Activated naive CD8-positive, alpha-beta T cell treated with anti-CD3 and anti-CD28 coated beads, Interleukin-2, amount 50 U/mL, for 24 hours (primary cell): ENCODE measurements around the gene GMFB.
A peak's percentile ranks its signal among the peaks of the same experiment; 100 is the strongest.
"Not testable (repeated sequence)": the region's sequence is repeated elsewhere in the genome, so short reads cannot be mapped to it uniquely, and the experiment has no call there.

Source experiments
- ATAC-seq: fragments of 150-1000 bp; cut with Tn5 transposase; one replicate; pipeline ENCODE4 v1.10.0; 2021
- DNase-seq: peaks from one replicate; pipeline ENCODE4 v3.0.0; 2021
- H3K27ac Mint-ChIP-seq: one replicate; pipeline ENCODE4 v1.8.0; 2021; ENCODE audit warnings: mild to moderate bottlenecking, mixed read lengths
- H3K27me3 Mint-ChIP-seq: one replicate; pipeline ENCODE4 v1.8.0; 2021; ENCODE audit warnings: mixed read lengths
- H3K36me3 Mint-ChIP-seq: one replicate; pipeline ENCODE4 v1.8.0; 2021; ENCODE audit warnings: low read depth, mixed read lengths
- H3K4me1 Mint-ChIP-seq: one replicate; pipeline ENCODE4 v1.8.0; 2021; ENCODE audit warnings: mixed read lengths
- H3K4me3 Mint-ChIP-seq: one replicate; pipeline ENCODE4 v1.8.0; 2021; ENCODE audit warnings: mild to moderate bottlenecking, moderate library complexity, mixed read lengths
- H3K9me3 Mint-ChIP-seq: one replicate; pipeline ENCODE4 v1.8.0; 2021; ENCODE audit warnings: mixed read lengths

Gene GMFB

DNA sequence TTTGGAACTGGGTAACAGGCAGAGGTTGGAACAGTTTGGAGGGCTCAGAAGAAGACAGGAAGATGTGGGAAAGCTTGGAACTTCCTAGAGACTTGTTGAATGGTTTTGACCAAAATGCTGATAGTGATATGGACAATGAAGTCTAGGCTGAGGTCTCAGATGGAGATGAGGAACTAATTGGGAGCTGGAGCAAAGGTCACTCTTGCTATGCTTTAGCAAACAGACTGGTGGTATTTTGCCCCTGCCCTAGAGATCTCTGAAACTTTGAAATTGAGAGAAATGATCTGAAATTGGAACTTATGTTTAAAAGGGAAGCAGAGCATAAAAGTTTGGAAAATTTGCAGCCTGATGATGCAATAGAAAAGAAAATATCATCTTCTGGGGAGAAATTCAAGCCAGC lies 30.2 kb downstream of the GMFB start:
- not testable (repeated sequence) for ATAC-seq, H3K27ac Mint-ChIP-seq, H3K4me3 Mint-ChIP-seq, H3K36me3 Mint-ChIP-seq, H3K27me3 Mint-ChIP-seq, H3K9me3 Mint-ChIP-seq, DNase-seq
- H3K4me1 Mint-ChIP-seq = peaks cover 13% of the 10 kb centered on the region

DNA sequence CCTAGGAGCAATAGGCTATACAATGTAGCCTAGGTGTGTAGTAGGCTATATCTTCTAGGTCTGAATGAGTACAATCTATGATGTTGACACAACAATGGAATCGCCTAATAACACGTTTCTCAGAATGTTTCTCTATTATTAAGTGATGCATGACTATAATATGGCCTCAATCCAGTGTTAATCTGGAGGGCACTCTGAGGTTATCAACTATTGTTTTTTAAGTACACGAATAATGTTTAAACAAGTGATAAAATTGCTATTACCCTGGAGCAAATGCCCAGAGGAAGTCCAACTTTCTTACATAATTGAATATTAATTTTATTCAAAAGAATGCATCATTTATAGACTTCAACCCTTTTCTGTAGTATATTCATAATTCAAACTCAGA lies 31.2 kb downstream of the GMFB start:
- peaks cover 6% of the 10 kb centered on the region for H3K9me3 Mint-ChIP-seq
- DNase-seq (no peak), ATAC-seq (no peak)
- H3K36me3 Mint-ChIP-seq = peaks cover 7% of the 10 kb centered on the region
- H3K27ac Mint-ChIP-seq = no peak overlapping the region
- H3K4me1 Mint-ChIP-seq = peaks cover 11% of the 10 kb centered on the region
- H3K27me3 Mint-ChIP-seq = no peaks in the 10 kb centered on the region
- no peak overlapping the region for H3K4me3 Mint-ChIP-seq

DNA sequence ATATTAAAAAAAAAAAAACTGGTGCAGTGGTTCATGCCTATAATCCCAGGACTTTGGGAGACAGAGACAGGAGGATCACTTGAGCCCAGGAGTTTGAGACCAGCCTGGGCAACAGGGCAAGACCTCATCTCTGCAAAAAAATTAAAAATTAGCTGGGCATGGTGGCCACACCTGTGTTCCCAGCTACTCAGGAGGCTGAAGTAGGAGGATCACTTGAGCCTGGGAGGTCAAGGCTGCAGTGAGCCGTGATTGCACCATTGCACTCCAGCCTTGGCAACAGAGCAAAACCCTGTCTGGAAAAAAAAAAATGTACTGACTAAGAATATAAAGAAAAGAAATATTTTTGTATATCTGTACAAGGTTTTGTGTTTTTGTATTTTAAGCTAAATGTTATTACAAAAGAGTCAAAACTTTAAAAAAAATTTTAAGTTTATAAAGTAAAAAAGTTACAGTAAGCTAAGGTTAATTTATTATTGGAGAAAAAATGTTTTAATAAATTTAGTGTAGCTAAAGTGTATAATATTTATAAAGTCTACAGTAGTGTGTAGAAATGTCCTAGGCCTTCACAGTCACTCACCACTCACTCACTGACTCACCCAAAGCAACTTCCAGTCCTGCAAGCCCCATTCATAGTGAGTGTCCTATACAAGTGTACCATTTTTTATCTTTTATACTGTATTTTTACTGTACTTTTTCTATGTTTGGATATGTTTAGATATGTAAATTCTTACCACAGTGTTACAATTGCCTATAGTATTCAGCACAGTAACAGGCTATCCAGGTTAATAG lies 31.8 kb downstream of the GMFB start:
- ATAC-seq, H3K9me3 Mint-ChIP-seq, H3K4me1 Mint-ChIP-seq, H3K27ac Mint-ChIP-seq, H3K4me3 Mint-ChIP-seq, H3K27me3 Mint-ChIP-seq, DNase-seq, H3K36me3 Mint-ChIP-seq: not testable (repeated sequence)

DNA sequence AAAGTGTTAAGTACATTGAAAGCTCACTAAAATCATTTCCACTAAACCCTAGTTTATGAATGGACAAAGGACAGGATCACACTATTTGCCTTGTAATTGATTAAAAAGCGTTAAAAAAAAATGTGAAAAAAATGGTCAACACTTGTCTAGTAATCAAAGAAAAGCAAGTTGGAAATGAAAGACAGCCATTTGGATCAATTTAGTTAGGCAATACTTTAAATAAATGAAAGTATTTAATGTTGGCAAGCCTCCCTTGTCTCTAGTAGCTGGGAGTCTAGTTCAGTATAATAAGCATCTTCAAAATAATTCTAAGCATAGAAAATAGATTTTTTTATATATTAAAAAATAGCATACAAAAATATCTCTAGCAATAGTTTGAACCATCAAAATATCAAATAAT lies 33.4 kb downstream of the GMFB start:
- ATAC-seq (no peak), DNase-seq (no peak)
- H3K27me3 Mint-ChIP-seq = no peaks in the 10 kb centered on the region
- H3K4me3 Mint-ChIP-seq = no peak overlapping the region
- H3K36me3 Mint-ChIP-seq = peaks cover 7% of the 10 kb centered on the region
- H3K4me1 Mint-ChIP-seq = peaks cover 7% of the 10 kb centered on the region
- no peak overlapping the region for H3K27ac Mint-ChIP-seq
- peaks cover 6% of the 10 kb centered on the region for H3K9me3 Mint-ChIP-seq

DNA sequence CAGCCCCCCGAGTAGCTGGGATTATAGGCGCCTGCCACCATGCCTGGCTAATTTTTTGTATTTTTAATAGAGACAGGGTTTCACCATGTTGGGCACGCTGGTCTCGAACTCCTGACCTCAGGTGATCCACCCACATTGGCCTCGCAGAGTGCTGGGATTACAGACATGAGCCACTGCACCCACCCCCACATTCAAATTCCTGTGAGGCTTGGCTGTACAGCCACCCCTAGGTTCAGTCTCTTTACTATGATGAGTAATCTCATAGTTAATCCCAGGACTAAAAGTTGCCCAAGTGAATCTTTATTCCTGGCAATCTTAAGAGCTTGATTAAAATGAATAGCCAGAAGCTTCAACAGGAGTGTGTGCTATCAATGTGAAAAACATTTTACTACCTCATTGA lies 34.8 kb downstream of the GMFB start:
- not testable (repeated sequence) for H3K4me3 Mint-ChIP-seq, H3K36me3 Mint-ChIP-seq, H3K27me3 Mint-ChIP-seq, H3K9me3 Mint-ChIP-seq, H3K27ac Mint-ChIP-seq, DNase-seq, ATAC-seq
- peaks cover 16% of the 10 kb centered on the region for H3K4me1 Mint-ChIP-seq

DNA sequence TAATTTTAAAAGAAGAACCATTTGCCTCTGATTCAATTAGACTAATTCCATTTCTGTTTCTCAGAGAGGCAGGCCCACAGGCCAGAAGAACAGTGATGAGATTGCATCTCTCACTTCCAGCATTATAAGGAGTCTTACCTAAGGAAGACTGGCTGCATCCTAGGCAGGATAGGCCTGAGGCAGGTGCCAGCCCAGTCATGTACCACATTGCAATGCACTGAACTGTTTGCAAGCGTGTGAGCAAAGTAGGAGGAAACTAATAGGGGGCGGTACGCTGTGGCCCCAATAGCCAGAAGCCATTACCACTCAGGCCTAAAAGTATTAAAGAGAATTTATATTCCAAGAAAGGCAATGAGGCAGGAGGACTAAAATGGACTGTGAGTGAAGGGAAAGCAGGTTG lies 35.5 kb downstream of the GMFB start:
- H3K4me3 Mint-ChIP-seq = no peak overlapping the region
- no peaks in the 10 kb centered on the region for H3K36me3 Mint-ChIP-seq
- H3K9me3 Mint-ChIP-seq = no peaks in the 10 kb centered on the region
- H3K4me1 Mint-ChIP-seq = peaks cover 24% of the 10 kb centered on the region
- DNase-seq (no peak), ATAC-seq (no peak)
- H3K27ac Mint-ChIP-seq = no peak overlapping the region
- H3K27me3 Mint-ChIP-seq = no peaks in the 10 kb centered on the region

DNA sequence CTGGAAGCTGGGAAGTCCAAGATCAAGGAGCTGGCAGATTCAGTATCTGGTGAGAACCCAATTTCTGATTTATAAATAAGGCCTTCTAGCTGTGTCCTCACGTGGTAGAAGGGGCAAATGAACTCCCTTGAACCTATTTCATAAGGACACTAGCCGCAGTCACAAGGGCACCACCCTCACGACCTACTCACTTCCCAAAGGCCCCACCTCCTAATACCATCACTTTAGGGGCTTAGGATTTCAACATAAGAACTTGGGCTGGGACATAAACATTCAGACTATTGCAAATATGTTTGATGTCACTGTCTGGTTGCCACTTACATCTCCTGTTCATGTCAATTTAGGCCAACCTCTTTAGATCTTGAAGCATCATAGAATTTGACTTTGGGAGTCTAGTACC lies 36.8 kb downstream of the GMFB start:
- H3K9me3 Mint-ChIP-seq = no peaks in the 10 kb centered on the region
- no peak overlapping the region for H3K27ac Mint-ChIP-seq
- H3K27me3 Mint-ChIP-seq = no peaks in the 10 kb centered on the region
- H3K4me3 Mint-ChIP-seq = no peak overlapping the region
- H3K4me1 Mint-ChIP-seq = peaks cover 34% of the 10 kb centered on the region
- DNase-seq (no peak), ATAC-seq (no peak)
- H3K36me3 Mint-ChIP-seq = no peaks in the 10 kb centered on the region

DNA sequence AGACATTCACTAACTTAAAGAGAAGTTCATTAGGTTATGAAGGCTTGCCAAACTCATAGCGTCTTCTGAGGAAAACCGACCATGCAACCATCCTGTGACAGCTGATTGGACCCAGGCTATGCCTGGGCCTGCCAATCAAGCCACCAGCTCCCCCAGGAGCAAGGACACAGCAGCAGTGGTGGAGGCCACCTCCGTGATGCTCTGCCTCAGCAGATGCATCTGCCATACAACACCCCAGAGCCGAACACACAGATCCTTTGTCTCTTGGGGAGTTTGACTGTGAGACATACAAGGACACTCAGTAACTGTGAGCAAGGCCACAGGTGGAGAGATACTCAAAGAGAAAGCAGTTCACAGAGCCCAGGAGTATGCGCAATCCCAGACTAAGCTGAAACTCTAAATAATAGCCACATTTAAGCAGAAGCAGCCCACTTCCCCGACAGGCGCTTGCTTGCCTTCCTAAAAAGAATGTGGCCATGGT lies 37.6 kb downstream of the GMFB start:
- H3K4me1 Mint-ChIP-seq = peaks cover 41% of the 10 kb centered on the region
- no peaks in the 10 kb centered on the region for H3K9me3 Mint-ChIP-seq
- DNase-seq = no peak
- H3K27me3 Mint-ChIP-seq = peaks cover under 1% of the 10 kb centered on the region
- H3K27ac Mint-ChIP-seq = peak overlapping the region; percentile 66
- no peak overlapping the region for H3K4me3 Mint-ChIP-seq
- no peaks in the 10 kb centered on the region for H3K36me3 Mint-ChIP-seq
- no peak for ATAC-seq

DNA sequence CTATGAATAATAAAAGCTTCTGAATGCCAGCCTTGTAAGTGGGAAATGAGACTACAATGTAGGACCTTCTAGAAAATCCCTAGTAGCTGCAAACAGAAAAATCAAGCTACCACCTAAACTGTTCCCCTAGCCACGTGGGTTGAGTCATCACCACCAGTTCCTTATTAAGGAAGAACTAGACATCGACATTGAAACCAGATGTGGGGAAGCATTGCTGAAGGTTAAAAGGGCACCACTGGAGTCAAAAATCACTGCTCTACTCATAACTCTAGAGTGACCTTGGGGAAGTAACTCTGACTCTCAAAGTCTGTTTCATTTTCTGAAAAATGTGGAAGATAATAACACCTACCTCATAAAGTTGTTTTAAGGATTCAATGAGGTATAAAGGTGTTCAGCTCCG lies 38.2 kb downstream of the GMFB start:
- H3K4me1 Mint-ChIP-seq = peaks cover 44% of the 10 kb centered on the region
- H3K4me3 Mint-ChIP-seq = no peak overlapping the region
- H3K9me3 Mint-ChIP-seq = no peaks in the 10 kb centered on the region
- H3K36me3 Mint-ChIP-seq = no peaks in the 10 kb centered on the region
- ATAC-seq = peak; percentile 68
- DNase-seq = no peak
- H3K27me3 Mint-ChIP-seq = peaks cover 2% of the 10 kb centered on the region
- peak overlapping the region; percentile 66 for H3K27ac Mint-ChIP-seq

DNA sequence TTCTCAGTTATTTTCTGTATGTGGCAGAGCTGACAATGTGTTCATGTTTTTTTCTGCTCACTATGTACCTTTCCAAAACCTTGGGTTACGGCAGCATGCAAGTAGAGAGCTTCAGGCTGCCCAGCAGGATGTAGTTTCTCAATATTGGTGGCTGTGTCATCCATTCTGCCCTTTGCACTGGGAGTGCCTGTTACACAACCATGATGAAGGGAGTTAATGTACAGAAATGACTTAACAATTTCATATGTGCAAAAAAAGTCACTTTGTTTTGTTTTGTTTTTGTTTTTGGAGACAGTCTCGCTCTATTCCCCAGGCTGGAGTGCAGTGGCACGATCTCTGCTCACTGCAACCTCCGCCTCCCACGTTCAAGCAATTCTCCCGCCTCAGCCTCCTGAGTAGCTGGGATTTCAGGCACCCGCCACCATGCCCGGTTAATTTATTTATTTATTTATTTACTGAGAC lies 41.5 kb downstream of the GMFB start:
- Mint-ChIP-seq H3K4me1 (peaks cover 45% of the 10 kb centered on the region), H3K9me3 (no peaks in the 10 kb centered on the region), H3K27me3 (peaks cover 2% of the 10 kb centered on the region), H3K27ac (no peak overlapping the region), H3K4me3 (no peak overlapping the region), H3K36me3 (no peaks in the 10 kb centered on the region)
- ATAC-seq (peak; percentile 57), DNase-seq (no peak)

DNA sequence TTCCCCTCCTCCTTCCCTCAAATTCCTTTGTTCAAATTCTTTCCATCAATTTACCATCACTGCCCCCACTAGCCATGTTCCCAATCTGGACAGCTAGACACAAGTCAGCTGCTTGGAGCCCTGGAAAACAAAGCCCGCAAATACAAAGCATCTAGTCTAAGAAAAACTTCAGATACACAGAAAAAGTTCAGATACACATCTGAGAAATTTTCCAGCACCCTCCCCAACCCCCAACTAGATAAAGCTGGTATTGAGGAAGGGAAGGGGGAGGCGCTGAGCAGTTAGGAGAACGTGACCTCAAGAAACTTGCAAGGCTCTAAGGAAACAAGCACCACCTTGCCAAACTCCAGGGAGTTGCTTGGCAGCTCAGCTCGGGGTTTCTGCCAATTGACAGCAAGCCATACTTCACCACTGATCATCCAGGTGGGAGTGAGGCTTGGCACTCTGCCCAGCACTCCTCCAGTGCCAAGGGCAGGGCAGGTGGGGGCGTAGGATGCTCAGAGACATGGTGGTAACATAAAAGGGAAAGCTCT lies 42.6 kb downstream of the GMFB start:
- ATAC-seq = no peak
- Mint-ChIP-seq H3K36me3 (peaks cover 2% of the 10 kb centered on the region), H3K27me3 (peaks cover 2% of the 10 kb centered on the region), H3K27ac (no peak overlapping the region), H3K4me3 (no peak overlapping the region), H3K4me1 (peaks cover 55% of the 10 kb centered on the region), H3K9me3 (no peaks in the 10 kb centered on the region)
- DNase-seq = no peak

DNA sequence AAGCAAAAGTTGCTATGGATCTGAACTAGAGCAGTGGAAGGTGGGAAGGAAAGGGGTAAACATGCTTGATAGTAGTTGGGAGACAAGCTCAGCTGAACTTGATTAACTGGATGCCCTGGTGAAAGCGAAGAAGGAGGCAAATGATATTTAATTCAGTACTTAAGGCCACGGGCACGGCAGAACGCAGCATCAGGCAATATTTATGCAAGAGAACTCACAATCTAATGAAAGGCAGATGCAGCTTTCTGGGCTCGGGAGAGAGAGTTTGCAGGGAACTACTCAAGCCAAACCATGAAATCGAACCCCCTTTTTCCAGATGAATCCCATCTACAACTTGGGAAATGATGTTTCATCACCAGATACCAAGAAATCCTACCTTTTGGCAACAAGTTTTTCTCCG lies 44.1 kb downstream of the GMFB start:
- Mint-ChIP-seq H3K27me3 (peaks cover 2% of the 10 kb centered on the region), H3K36me3 (peaks cover 11% of the 10 kb centered on the region), H3K27ac (no peak overlapping the region), H3K4me3 (no peak overlapping the region), H3K4me1 (peaks cover 50% of the 10 kb centered on the region), H3K9me3 (no peaks in the 10 kb centered on the region)
- DNase-seq (no peak), ATAC-seq (no peak)

DNA sequence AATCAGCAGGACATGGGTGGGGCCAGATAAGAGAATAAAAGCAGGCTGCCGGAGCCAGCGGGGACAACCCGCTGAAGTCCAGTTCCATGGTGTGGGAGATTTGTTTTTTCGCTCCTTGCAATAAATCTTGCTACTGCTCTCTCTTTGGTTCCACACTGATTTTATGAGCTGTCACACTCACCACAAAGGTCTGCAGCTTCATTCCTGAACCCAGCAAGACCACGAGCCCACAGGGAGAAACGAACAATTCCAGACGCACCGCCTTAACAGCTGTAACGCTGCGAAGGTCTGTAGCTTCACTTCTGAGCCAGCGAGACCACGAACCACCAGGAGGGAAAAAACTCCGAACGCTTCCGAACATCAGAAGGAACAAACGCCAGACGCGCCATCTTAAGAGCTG lies 44.8 kb downstream of the GMFB start:
- Mint-ChIP-seq H3K4me1 (peaks cover 55% of the 10 kb centered on the region), H3K4me3 (no peak overlapping the region), H3K9me3 (no peaks in the 10 kb centered on the region), H3K27ac (no peak overlapping the region), H3K27me3 (peaks cover 2% of the 10 kb centered on the region), H3K36me3 (peaks cover 15% of the 10 kb centered on the region)
- no peak for DNase-seq
- ATAC-seq = no peak

DNA sequence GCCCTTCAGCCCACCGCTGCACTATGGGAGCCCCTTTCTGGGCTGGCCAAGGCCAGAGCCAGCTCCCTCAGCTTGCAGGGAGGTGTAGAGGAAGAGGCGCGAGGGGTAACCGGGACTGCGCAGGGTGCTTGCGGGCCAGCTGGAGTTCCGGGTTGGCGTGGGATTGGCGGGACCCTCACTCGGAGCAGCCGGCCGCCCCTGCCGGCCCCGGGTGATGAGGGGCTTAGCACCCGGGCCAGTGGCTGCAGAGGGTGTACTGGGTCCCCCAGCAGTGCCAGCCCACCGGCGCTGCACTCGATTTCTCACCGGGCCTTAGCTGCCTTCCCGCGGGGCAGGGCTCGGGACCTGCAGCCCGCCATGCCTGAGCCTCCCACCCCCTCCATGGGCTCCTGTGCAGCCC lies 45.8 kb downstream of the GMFB start:
- not testable (repeated sequence) for H3K9me3 Mint-ChIP-seq, DNase-seq, H3K27ac Mint-ChIP-seq, ATAC-seq, H3K4me3 Mint-ChIP-seq, H3K27me3 Mint-ChIP-seq
- Mint-ChIP-seq H3K36me3 (peaks cover 15% of the 10 kb centered on the region), H3K4me1 (peaks cover 55% of the 10 kb centered on the region)
